ENCODE data around the gene FOXP1.

- TF ChIP-seq POLR2A (IDR thresholded peaks at IDR 0.05; ENCODE audit: low read depth, low read length) (no peak), POLR2AphosphoS5 (IDR thresholded peaks at IDR 0.05; ENCODE audit: low read depth, low read length) (no peak)
Observed at GRCh38 chr3:70951316-70951715, 632.2 kb downstream of the FOXP1 start.

Data from GM12892 (cell line).